Neural progenitor cell (in vitro differentiated cells): ENCODE measurements around the gene NAPA. TPM values are rescaled to one million over a fixed set of nuclear protein-coding genes. Genes with fewer than 3 reads are reported as not detected.
A peak's percentile ranks its signal among the peaks of the same experiment; 100 is the strongest.

Source experiments
- DNase-seq: peaks from one replicate; pipeline ENCODE4 v3.0.0-alpha.2; 2016; ENCODE audit warnings: low spot score
- H2AFZ ChIP-seq: fragments of 200-600 bp; sonication (generic); replicated peaks from 2 replicates; pipeline ENCODE4 v1.6.1; 2016; ENCODE audit warnings: antibody characterized with exemption
- H3F3A ChIP-seq: fragments of 200-600 bp; sonication (generic); 2 replicates; pipeline ENCODE4 v1.6.1; 2016; ENCODE audit warnings: antibody characterized with exemption, low read depth
- H3K27ac ChIP-seq: fragments of 200-600 bp; sonication (generic); 2 replicates; pipeline ENCODE4 v1.5.1; 2016; ENCODE audit warnings: mild to moderate bottlenecking
- H3K27me3 ChIP-seq: fragments of 200-600 bp; sonication (generic); 2 replicates; pipeline ENCODE4 v1.6.1; 2016; ENCODE audit warnings: mild to moderate bottlenecking, moderate library complexity
- H3K36me3 ChIP-seq: fragments of 200-600 bp; sonication (generic); 2 replicates; pipeline ENCODE4 v1.5.1; 2016
- H3K4me1 ChIP-seq: fragments of 200-600 bp; sonication (generic); 2 replicates; pipeline ENCODE4 v1.6.1; 2016; ENCODE audit warnings: mixed run types
- H3K4me2 ChIP-seq: fragments of 200-600 bp; sonication (generic); 2 replicates; pipeline ENCODE4 v1.6.1; 2016
- H3K4me3 ChIP-seq: fragments of 200-600 bp; sonication (generic); 2 replicates; pipeline ENCODE4 v1.5.1; 2016
- H3K79me2 ChIP-seq: fragments of 200-600 bp; sonication (generic); 2 replicates; pipeline ENCODE4 v1.6.1; 2016; ENCODE audit warnings: low read depth
- H3K9ac ChIP-seq: fragments of 200-600 bp; sonication (generic); 2 replicates; pipeline ENCODE4 v1.6.1; 2016
- H3K9me3 ChIP-seq: fragments of 200-600 bp; sonication (generic); 2 replicates; pipeline ENCODE4 v1.5.1; 2016; ENCODE audit warnings: low read depth
- H4K20me1 ChIP-seq: fragments of 200-600 bp; sonication (generic); 2 replicates; pipeline ENCODE4 v1.6.1; 2016; ENCODE audit warnings: low read depth
- H3K27ac Mint-ChIP-seq: 3 replicates; pipeline ENCODE4 v1.8.0; 2021; ENCODE audit warnings: mixed read lengths
- H3K27me3 Mint-ChIP-seq: 2 replicates; pipeline ENCODE4 v1.8.0; 2022; ENCODE audit warnings: low read depth, mild to moderate bottlenecking, inconsistent platforms, moderate library complexity, mixed read lengths; ENCODE audit not compliant: insufficient read depth
- H3K36me3 Mint-ChIP-seq: 3 replicates; pipeline ENCODE4 v1.8.0; 2021; ENCODE audit warnings: mixed read lengths
- H3K4me1 Mint-ChIP-seq: 3 replicates; pipeline ENCODE4 v1.8.0; 2021; ENCODE audit warnings: mixed read lengths
- H3K4me3 Mint-ChIP-seq: 3 replicates; pipeline ENCODE4 v1.8.0; 2021; ENCODE audit warnings: mild to moderate bottlenecking, moderate library complexity, mixed read lengths
- H3K9me3 Mint-ChIP-seq: 3 replicates; pipeline ENCODE4 v1.8.0; 2020; ENCODE audit warnings: mixed read lengths
- EZH2 ChIP-seq: fragments of 200-600 bp; sonication (generic); IDR thresholded peaks from 2 replicates; pipeline ENCODE4 v1.6.1; 2017; ENCODE audit warnings: antibody characterized with exemption, mild to moderate bottlenecking, moderate library complexity
- EZH2phosphoT487 ChIP-seq: fragments of 200-600 bp; sonication (generic); IDR thresholded peaks from 2 replicates; pipeline ENCODE4 v1.6.1; 2017; ENCODE audit warnings: antibody characterized with exemption
- total RNA-seq: library from RNA; depleted of rRNA; stranded (reverse); fragments of >200 nt; gene quantifications from 2 replicates; pipeline ENCODE4 v1.2.3, GENCODE V29; 2015; ENCODE audit warnings: low replicate concordance
- TF ChIP-seq, protein P1 (sequence below): fragments of 200-600 bp; sonication (generic); IDR thresholded peaks from 2 replicates; pipeline ENCODE4 v1.5.1; 2017; ENCODE audit warnings: antibody characterized with exemption, mild to moderate bottlenecking

Gene NAPA
- total RNA-seq, 1 donor from 2014 or later = 30.2 TPM

DNA sequence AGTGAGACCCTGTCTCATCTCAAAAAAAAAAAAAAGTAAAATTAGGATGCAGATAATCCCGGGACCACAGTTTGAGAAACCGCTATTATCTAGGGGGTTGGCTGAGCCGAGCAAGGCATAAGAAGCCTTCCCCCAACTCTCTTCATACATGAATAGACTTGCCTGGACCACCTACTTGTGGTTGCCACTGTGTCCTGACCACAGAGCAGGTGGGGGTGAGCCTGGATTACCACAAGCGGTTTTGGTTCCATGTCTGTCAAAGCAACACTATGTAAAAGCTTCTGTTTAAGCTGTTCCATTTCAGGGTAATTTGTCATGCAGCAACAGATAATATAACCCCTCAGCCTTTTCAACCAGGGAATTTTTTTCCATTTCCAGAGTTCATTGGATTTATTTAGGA, 3.3 kb upstream of the NAPA start:
- Histone ChIP-seq H3K4me3 (no peak overlapping the region), H4K20me1 (peaks cover 11% of the 10 kb centered on the region), H3K36me3 (no peaks in the 10 kb centered on the region), H3K4me1 (peaks cover 4% of the 10 kb centered on the region), H3K27me3 (no peaks in the 10 kb centered on the region), H2AFZ (no peak overlapping the region), H3K27ac (no peak overlapping the region), H3K79me2 (peaks cover 17% of the 10 kb centered on the region), H3K9me3 (no peaks in the 10 kb centered on the region), H3K9ac (no peak overlapping the region), H3F3A (peaks cover 9% of the 10 kb centered on the region), H3K4me2 (no peak overlapping the region)
- Mint-ChIP-seq H3K4me1 (peaks cover 29% of the 10 kb centered on the region), H3K27ac (no peak overlapping the region), H3K36me3 (no peaks in the 10 kb centered on the region), H3K27me3 (peaks cover 11% of the 10 kb centered on the region), H3K4me3 (no peak overlapping the region), H3K9me3 (no peaks in the 10 kb centered on the region)
- no peak for TF ChIP-seq EZH2phosphoT487
- TF ChIP-seq EZH2 = no peak
- TF ChIP-seq, protein P1, sequence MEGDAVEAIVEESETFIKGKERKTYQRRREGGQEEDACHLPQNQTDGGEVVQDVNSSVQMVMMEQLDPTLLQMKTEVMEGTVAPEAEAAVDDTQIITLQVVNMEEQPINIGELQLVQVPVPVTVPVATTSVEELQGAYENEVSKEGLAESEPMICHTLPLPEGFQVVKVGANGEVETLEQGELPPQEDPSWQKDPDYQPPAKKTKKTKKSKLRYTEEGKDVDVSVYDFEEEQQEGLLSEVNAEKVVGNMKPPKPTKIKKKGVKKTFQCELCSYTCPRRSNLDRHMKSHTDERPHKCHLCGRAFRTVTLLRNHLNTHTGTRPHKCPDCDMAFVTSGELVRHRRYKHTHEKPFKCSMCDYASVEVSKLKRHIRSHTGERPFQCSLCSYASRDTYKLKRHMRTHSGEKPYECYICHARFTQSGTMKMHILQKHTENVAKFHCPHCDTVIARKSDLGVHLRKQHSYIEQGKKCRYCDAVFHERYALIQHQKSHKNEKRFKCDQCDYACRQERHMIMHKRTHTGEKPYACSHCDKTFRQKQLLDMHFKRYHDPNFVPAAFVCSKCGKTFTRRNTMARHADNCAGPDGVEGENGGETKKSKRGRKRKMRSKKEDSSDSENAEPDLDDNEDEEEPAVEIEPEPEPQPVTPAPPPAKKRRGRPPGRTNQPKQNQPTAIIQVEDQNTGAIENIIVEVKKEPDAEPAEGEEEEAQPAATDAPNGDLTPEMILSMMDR = no peak
- DNase-seq = no peak

DNA sequence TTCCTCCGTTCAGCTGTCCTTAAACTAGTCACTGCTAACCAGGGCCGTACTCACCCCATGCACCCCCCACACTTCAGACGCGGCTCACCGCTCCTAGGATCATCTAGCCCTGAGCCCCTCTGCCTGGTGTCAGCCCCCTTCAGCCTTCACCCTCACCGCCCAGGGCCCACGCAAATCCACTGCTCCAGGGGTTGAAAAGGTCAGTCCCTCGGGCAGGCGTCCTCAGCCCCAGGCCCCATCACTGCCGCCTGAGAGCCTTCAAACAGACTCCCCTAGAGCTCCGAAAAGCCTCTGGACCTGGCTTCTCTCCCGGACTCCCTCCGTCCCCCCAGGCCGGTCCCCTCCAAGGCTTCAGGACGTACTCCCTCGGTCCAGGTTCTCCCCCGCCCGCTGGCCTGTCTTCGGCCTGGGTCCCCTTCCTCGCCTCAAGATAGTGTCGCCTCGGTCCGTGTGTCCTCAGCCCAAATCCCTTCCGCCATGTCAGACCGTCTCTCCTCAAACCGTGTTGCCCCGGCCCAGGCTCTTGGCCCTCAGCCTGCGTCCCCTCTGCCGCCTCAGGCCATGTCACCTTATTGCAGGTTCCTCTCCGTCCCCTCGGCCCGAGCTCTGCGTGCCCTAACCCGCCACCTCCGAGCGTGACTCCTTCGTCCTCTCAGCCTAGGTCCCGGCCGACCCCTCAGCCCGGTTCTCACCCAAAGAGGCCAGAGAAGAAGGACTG, 553 bp downstream of the NAPA start:
- Mint-ChIP-seq H3K4me3 (peak overlapping the region; percentile 97), H3K4me1 (peaks cover 32% of the 10 kb centered on the region), H3K27me3 (peaks cover 6% of the 10 kb centered on the region), H3K27ac (peak overlapping the region; percentile 96), H3K9me3 (no peaks in the 10 kb centered on the region), H3K36me3 (no peaks in the 10 kb centered on the region)
- H3K4me3 ChIP-seq = peak overlapping the region; percentile 95
- H4K20me1 ChIP-seq = peaks cover 26% of the 10 kb centered on the region
- H3K4me2 ChIP-seq = peak overlapping the region; percentile 99
- peak overlapping the region; percentile 91 for H3K9ac ChIP-seq
- peaks cover 9% of the 10 kb centered on the region for H3F3A ChIP-seq
- H2AFZ ChIP-seq = no peak overlapping the region
- DNase-seq = peak; percentile 35
- TF ChIP-seq EZH2phosphoT487 (no peak), EZH2 (no peak)
- TF ChIP-seq, protein P1 = no peak
- H3K27ac ChIP-seq = no peak overlapping the region
- H3K36me3 ChIP-seq = no peaks in the 10 kb centered on the region
- H3K79me2 ChIP-seq = peaks cover 50% of the 10 kb centered on the region
- no peaks in the 10 kb centered on the region for H3K27me3 ChIP-seq
- peaks cover 4% of the 10 kb centered on the region for H3K4me1 ChIP-seq
- H3K9me3 ChIP-seq = no peaks in the 10 kb centered on the region

DNA sequence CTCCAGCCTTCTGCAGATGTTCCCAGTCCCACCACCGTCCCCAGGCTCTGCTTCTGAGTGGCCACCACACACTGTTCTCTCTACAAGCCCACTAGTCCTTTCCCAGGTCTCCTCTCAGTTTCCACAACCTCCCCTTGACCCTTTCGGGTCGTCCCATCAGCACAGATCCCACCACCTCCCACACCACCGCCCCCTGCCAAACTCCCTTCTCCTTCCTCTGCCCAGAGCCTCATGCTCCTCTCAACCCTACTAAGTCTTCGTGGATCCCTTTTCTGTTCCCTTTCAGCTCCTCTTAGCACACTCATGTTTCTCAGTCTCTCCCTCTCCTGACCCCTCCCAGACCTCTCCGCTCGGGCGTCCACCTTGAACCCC, 1.9 kb downstream of the NAPA start:
- H3K4me3 ChIP-seq = no peak overlapping the region
- H3K79me2 ChIP-seq = peaks cover 64% of the 10 kb centered on the region
- H3K9me3 Mint-ChIP-seq = no peaks in the 10 kb centered on the region

More for the DNA sequence above, 1.9 kb downstream of the NAPA start:
- H3F3A ChIP-seq = peaks cover 15% of the 10 kb centered on the region
- peaks cover 35% of the 10 kb centered on the region for H3K4me1 Mint-ChIP-seq
- H3K4me2 ChIP-seq = no peak overlapping the region
- DNase-seq = no peak
- TF ChIP-seq, protein P1 = no peak
- TF ChIP-seq EZH2phosphoT487 = no peak
- no peak for TF ChIP-seq EZH2
- H2AFZ ChIP-seq = no peak overlapping the region
- no peak overlapping the region for H3K27ac ChIP-seq
- no peaks in the 10 kb centered on the region for H3K36me3 Mint-ChIP-seq
- no peaks in the 10 kb centered on the region for H3K36me3 ChIP-seq
- H3K27ac Mint-ChIP-seq = peak overlapping the region; percentile 8
- H4K20me1 ChIP-seq = peaks cover 36% of the 10 kb centered on the region
- H3K9ac ChIP-seq = peak overlapping the region; percentile 29
- H3K9me3 ChIP-seq = no peaks in the 10 kb centered on the region
- H3K27me3 ChIP-seq = no peaks in the 10 kb centered on the region
- H3K27me3 Mint-ChIP-seq = peaks cover 4% of the 10 kb centered on the region
- H3K4me1 ChIP-seq = peaks cover 11% of the 10 kb centered on the region
- peak overlapping the region; percentile 97 for H3K4me3 Mint-ChIP-seq
